GM11168 (cell line): Measurements from ENCODE around the gene ROBO1.

Experiments used
- in situ Hi-C: fragments of 300-500 bp; cut with MboI; formaldehyde crosslinking; loops from one replicate; pipeline ENCODE4 v1.12.0; 2022; ENCODE audit warnings: low sequenced_read_pairs; ENCODE audit not compliant: unreplicated experiment

Gene ROBO1

GRCh38 chr3:79257791-79258190, 510.0 kb downstream of the ROBO1 start:
- in situ Hi-C loops, result no loop called here

- in situ Hi-C loops, result no loop called here
These were observed 512.1 kb downstream of the ROBO1 start for GRCh38 chr3:79255702-79256101.

GRCh38 chr3:79255292-79255691, 512.5 kb downstream of the ROBO1 start:
- in situ Hi-C loops, result no loop called here

DNA sequence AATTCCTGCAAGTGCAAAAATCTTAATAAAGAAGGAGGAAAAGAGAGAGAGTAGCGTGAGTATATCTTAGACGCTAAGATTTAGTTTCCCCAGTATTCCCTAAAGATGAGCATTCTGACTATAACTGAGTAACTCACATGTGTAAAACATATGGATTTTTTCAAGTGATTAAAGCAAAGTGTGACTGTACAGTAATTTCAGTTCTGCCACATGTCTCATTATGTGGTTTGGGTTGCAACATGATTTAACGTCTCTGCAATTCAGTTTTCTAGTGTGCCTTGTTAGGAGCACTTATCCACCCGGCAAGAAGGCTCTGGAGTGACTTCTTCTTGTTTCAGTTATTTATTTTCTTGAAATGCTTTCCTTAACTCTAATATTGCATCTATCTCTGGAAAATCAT, 514.1 kb downstream of the ROBO1 start:
- in situ Hi-C loops, result no loop called here

- in situ Hi-C loops, result no loop called here
These were observed 514.5 kb downstream of the ROBO1 start for GRCh38 chr3:79253271-79253670.

DNA sequence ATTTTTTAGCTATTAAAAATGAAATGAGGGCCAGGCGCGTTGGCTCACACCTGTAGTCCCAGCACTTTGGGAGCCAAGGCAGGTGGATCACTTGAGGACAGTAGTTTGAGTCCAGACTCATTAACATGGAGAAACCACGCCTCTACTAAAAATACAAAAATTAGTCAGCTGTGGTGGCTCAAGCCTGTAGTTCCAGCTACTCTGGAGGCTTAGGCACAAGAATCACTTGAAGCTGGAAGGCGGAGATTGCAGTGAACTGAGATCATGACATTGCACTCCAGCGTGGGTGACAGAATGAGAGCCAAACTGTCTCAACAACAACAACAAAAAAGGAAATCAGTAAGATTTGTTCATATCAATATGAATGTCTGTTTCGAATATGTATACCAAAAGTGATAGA, 517.1 kb downstream of the ROBO1 start:
- in situ Hi-C loops, result no loop called here

DNA sequence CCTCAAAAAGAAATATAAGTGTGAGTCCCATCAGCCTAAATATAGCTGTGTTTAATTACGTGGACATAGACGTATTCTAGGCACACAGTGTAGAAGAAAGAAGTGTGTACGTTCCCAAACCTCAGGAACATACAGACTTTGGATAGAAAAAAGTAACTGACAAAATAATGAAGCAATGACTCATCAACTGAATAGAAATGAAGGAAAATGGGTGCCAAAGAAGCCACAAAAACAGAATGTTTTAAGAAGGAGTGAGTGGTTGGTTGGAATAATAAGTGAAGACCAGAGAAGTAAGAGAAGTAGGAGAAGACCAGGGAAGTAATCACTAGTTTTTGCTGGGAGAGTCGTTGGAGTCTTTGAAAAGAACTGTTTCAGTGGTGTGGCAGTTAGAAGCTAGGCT, 518.1 kb downstream of the ROBO1 start:
- in situ Hi-C loops, result no loop called here

DNA sequence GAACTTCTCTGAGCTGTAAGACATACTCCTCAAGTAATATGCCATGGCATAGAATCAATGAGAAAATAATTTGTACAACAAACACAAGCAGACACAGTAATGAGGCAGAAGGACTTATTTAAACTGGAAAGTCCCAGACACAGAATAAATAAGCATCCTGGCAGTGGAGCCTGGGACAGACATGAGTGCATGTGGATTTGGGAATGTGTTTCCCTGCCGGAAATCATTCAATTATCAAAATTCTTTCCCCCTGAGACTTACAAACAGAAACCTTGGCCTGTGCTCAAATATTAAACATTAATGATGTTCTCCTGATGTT, 520.1 kb downstream of the ROBO1 start:
- in situ Hi-C loops, result no loop called here

DNA sequence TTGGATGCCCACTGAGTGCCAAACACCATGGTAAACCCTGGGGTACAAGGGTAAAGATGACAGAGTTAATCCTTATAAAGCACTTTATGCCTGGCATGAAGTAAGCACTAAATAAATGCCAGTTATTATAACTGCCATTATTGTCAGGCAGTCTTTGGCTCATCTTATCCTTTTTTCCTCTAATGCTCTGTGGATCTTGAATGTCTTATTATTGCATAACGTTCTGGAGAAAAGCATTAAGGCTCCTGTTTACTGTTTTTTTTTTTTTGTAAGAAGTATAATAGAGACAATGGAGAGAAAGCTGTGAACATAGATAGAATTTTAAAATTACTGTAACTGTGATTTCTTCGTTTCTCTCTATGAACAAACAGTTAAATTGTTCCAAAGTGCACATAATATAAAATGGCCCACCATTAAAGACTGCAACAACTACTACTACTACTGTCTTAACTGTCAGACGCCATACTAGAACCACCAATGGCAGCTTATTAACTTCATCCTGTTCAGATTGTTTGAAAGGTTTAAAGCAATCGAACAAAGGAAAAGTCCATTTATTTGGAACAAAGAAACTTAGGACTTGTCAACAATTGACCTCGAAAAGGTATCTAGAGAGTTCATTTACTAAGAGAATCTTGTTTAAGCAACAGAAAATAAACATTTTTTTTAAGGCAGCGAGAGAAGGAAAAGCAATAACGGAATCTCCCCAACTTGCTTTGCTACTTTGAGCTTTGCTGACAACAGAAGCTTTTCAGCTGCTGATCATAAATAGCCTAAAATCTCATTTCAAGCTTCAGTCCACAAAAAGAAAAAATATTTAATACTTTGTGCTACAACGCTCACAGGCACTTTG, 520.7 kb downstream of the ROBO1 start:
- in situ Hi-C loops, result no loop called here

DNA sequence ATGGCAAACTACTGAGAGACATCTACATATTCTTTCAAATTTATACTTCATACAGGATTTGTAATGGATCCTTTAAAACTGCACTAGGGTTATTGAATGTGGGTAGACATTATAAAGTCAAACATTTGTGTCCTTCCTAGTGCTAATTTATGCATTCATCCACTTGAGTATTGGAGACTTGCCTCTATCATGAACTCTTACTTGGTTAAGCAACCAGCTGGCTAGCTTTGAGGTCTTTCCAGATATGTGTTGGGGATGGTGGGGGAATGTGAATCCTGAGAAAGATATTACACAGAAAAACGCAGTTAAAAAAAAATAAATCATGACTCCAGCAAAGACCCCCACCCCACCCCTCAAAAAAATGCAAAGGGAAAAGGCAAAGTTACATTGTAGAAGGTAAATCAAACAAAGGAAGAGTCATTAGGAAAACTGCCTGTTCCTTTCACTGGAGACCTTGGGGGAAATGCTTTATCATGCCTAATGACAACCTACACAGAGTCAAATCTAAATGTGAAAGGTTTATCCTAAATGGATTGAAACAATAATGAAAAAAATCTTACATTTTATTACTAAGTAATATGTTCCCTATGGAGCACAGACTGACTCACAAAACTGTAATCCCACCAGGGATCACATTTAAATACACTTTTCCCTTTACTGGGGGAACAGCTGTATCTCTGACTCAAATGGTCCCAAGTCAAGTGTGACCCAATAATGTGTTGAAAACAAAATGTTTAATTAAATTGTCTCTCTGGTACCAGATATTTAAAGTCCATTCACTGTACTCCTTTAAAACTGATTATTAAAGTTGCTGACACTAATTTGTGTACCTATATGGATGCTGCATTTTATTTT, 522.3 kb downstream of the ROBO1 start:
- in situ Hi-C loops, result no loop called here

GRCh38 chr3:79236496-79236895, 531.3 kb downstream of the ROBO1 start:
- in situ Hi-C loops, result no loop called here

DNA sequence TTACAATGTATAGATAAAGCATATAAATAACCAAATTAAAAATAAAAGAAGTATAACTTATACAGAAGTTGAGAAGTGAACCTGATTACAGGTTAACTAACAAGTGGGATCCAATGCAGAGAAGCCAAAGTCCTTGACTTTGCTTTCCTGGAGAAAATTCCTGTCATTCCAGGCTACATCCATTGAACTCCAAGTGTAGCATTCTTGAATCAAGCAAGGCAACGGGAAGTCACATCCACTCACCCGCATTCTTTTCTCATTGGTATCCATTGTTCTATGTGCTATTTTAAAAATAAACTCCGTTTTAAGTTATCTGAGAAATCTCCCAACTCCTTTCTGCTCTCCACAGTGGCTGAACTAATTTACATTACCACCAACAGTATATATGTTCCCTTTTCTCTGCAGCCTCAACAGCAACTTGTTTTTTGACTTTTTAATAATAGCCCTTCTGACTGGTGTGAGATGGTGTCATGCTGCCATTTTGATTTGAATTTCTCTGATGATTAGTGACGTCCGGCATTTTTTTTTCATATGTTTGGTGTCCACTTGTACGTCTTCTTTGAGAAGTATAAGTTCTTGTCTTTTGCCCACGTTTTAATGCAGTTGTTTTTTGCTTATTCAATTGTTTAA, 534.3 kb downstream of the ROBO1 start:
- in situ Hi-C loops, result no loop called here

- in situ Hi-C loops, result no loop called here
These were observed 537.5 kb downstream of the ROBO1 start for GRCh38 chr3:79230266-79230665.

GRCh38 chr3:79217096-79217495, 550.7 kb downstream of the ROBO1 start:
- in situ Hi-C loops, result no loop called here

GRCh38 chr3:79215286-79215685, 552.5 kb downstream of the ROBO1 start:
- in situ Hi-C loops, result no loop called here

GRCh38 chr3:79211586-79212359, 556.0 kb downstream of the ROBO1 start:
- in situ Hi-C loops, result no loop called here

DNA sequence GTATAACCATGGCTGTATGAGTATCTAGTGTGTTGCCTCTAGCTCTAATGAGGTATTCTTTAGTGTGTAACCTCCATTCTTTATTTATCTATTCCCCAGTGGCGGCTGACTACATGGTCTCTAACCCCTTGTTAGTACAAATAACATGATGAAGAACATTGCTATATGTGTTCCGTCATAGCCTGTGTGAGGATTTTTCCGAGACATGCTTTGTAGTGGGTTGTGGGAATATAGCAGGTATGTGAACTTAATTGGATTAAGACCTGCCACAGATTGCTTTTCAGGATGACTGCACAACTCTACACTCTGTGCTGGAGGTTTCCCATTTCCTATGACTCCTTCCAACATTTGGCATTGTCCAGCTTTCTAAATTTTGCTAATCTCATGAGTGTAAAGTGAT, 563.4 kb downstream of the ROBO1 start:
- in situ Hi-C loops, result no loop called here

- in situ Hi-C loops, result no loop called here
These were observed 564.7 kb downstream of the ROBO1 start for GRCh38 chr3:79203144-79203519.

- in situ Hi-C loops, result no loop called here
These were observed 565.2 kb downstream of the ROBO1 start for GRCh38 chr3:79202471-79203143.

DNA sequence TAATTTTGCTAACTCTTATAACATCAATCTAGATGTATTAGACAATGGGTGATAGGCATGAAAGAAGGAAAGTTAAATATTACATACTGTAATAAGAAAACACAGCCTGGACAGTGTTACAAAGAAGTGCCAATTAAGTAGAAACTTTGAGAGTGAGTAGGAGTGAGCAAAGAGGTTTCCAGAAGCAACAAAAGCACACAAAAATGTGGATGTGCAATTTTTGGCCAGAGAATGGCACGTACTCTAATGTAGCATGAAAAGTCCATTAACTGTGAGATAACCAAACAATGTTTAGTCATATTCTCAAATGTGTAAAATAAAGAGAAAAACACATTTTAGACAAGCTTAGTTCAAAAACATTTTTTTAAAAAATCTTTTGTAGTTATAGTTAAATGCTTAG, 567.3 kb downstream of the ROBO1 start:
- in situ Hi-C loops, result no loop called here
